ENCODE results near the gene SPEM2. TPM values are rescaled to one million over a fixed set of nuclear protein-coding genes. Genes with fewer than 3 reads are reported as not detected.

Gene SPEM2
- total RNA-seq, 1 donor from 2014 or later = not detected

DNA sequence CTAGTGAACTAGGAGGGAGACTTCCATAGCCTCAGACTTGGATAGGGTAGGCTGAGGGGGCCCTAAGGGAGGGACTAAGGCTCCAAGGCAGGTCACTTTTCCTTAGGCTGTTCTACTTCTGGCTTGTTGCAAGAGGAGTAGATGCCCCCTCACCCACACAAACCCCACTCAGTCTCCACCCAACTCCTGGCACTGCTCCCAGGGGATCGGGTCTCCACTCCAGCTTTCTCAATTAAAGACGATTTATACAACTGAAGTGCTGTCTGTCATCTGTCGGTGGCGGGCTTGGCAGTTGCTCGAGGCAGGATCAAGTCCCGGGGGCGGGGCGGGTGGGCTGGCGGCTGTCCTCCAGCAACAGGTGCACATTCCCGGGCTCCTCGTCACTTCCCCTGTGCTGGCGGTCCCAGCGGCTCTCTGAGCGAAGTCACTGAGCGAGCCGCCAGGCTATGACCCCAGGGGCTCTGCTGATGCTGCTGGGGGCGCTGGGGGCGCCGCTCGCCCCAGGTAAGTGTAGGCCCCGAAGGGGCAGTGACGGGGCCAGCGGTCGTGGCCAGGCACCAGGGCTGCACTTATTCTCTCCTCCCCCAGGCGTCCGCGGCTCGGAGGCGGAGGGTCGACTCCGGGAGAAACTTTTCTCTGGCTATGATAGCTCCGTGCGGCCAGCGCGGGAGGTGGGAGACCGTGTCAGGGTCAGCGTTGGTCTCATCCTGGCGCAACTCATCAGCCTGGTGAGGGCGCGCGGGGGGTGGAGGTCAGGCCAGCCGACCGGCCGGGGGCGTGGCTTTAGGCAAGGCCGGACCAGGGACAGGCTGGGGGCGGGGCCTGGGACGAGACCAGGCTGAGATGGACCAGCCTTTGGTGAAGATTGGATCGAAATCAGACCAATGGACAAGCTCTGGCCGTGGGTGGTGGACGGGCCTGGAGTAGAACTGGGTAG lies 19.5 kb downstream of the SPEM2 start, which contains the start of gene CHRNB1:
Gene CHRNB1 (plus strand): TSS at position 380 of the 937 bp plus-strand sequence. CDS start 67 bp downstream, at position 447.
- peak; percentile 84 for DNase-seq
- TF ChIP-seq CTCF (IDR thresholded peaks at IDR 0.05; ENCODE audit: partially characterized antibody, unreplicated experiment) = no peak
- Mint-ChIP-seq H3K9me3 (ENCODE audit: unreplicated experiment) (peaks cover 15% of the 10 kb centered on the region), H3K36me3 (ENCODE audit: unreplicated experiment) (peaks cover 5% of the 10 kb centered on the region), H3K27me3 (ENCODE audit: unreplicated experiment) (peaks cover 20% of the 10 kb centered on the region), H3K27ac (ENCODE audit: unreplicated experiment) (no peak within 1 kb of the TSS), H3K4me1 (ENCODE audit: low read depth, unreplicated experiment) (peaks cover 4% of the 10 kb centered on the region), H3K4me3 (ENCODE audit: unreplicated experiment) (peak within 1 kb of the TSS; percentile 85)

GRCh38 chr17:7445619-7445968 lies 20.2 kb downstream of the SPEM2 start:
- Mint-ChIP-seq H3K27me3 (ENCODE audit: unreplicated experiment) (peaks cover 20% of the 10 kb centered on the region), H3K4me3 (ENCODE audit: unreplicated experiment) (peak overlapping the region; percentile 85), H3K9me3 (ENCODE audit: unreplicated experiment) (peaks cover 15% of the 10 kb centered on the region), H3K27ac (ENCODE audit: unreplicated experiment) (no peak overlapping the region), H3K4me1 (ENCODE audit: low read depth, unreplicated experiment) (peaks cover 4% of the 10 kb centered on the region), H3K36me3 (ENCODE audit: unreplicated experiment) (peaks cover 5% of the 10 kb centered on the region)
- DNase-seq = peak; percentile 34
- TF ChIP-seq CTCF (IDR thresholded peaks at IDR 0.05; ENCODE audit: partially characterized antibody, unreplicated experiment) = no peak

DNA sequence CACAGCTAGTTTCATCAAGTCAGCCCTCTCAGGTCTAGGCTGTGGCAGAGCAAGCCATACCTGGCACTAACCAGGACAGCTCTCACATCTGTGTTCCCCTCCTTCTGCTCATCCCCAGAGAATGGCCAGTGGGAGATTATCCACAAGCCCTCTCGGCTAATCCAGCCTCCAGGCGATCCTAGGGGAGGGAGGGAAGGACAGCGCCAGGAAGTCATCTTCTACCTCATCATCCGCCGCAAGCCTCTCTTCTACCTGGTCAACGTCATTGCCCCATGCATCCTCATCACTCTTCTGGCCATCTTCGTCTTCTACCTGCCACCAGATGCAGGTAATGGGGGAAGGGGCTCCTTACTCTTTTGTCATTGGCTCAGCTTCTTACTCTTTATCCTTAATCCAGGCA lies 23.0 kb downstream of the SPEM2 start:
- no peak overlapping the region for H3K27ac Mint-ChIP-seq (ENCODE audit: unreplicated experiment)
- no peaks in the 10 kb centered on the region for H3K4me1 Mint-ChIP-seq (ENCODE audit: low read depth, unreplicated experiment)
- peak overlapping the region; percentile 4 for H3K4me3 Mint-ChIP-seq (ENCODE audit: unreplicated experiment)
- H3K27me3 Mint-ChIP-seq (ENCODE audit: unreplicated experiment) = peaks cover 19% of the 10 kb centered on the region
- peaks cover 14% of the 10 kb centered on the region for H3K9me3 Mint-ChIP-seq (ENCODE audit: unreplicated experiment)
- no peak for DNase-seq
- H3K36me3 Mint-ChIP-seq (ENCODE audit: unreplicated experiment) = peaks cover 5% of the 10 kb centered on the region
- no peak for TF ChIP-seq CTCF (IDR thresholded peaks at IDR 0.05; ENCODE audit: partially characterized antibody, unreplicated experiment)

- Mint-ChIP-seq H3K4me1 (ENCODE audit: low read depth, unreplicated experiment) (peaks cover 6% of the 10 kb centered on the region), H3K36me3 (ENCODE audit: unreplicated experiment) (peaks cover 4% of the 10 kb centered on the region), H3K4me3 (ENCODE audit: unreplicated experiment) (no peak overlapping the region), H3K27ac (ENCODE audit: unreplicated experiment) (no peak overlapping the region), H3K9me3 (ENCODE audit: unreplicated experiment) (peaks cover 11% of the 10 kb centered on the region), H3K27me3 (ENCODE audit: unreplicated experiment) (peaks cover 2% of the 10 kb centered on the region)
- DNase-seq = no peak
- no peak for TF ChIP-seq CTCF (IDR thresholded peaks at IDR 0.05; ENCODE audit: partially characterized antibody, unreplicated experiment)
Measured at GRCh38 chr17:7459961-7460545, 34.6 kb downstream of the SPEM2 start.
